ENCODE measurements around the gene SLC9A8. TPM values are rescaled to one million over a fixed set of nuclear protein-coding genes. Genes with fewer than 3 reads are reported as not detected.
A peak's percentile ranks its signal among the peaks of the same experiment; 100 is the strongest.
"Not testable (repeated sequence)": the region's sequence is repeated elsewhere in the genome, so short reads cannot be mapped to it uniquely, and the experiment has no call there.

SLC9A8 gene
- polyA plus RNA-seq, 4 donors: 3.5 to 11.8 (median 6.1) TPM

DNA sequence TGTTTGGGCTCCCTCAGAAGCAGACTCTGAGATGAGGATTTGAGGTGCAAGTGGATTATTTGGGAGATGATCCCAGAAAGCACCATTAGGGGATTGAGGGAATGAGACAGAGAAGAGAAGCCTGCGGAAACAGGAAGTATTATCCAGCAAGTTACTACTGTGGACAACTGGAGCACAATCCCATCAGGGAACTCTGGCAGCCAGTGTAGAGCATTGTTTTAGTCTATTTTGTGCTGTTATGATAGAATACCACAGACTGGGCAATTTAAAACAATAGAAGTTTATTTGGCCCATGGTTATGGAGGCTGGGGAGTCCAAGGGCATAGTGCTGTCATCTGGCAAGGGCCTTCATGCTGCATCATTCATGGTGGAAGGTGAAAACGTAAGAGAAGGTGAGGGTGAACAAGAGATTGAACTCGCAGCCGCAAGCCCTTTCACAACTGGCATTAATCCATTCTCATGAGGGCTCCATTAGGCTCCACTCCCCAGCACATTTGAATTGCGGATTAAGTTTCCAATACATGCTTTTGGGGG is 43.5 kb upstream of the SLC9A8 start:
- Histone ChIP-seq H3K27me3 (ENCODE audit: control insufficient read depth in 3 of 3, insufficient read depth in 3 of 3, low read length in 3 of 3) (no peaks in the 10 kb centered on the region), H3K4me3 (ENCODE audit: low read depth in 1 of 3, low read length in 3 of 3) (no peak overlapping the region), H3K9me3 (ENCODE audit: control insufficient read depth in 2 of 2, insufficient read depth in 1 of 2, low read depth in 1 of 2, low read length in 1 of 2) (no peaks in the 10 kb centered on the region), H3K4me1 (ENCODE audit: control insufficient read depth in 3 of 3, insufficient read depth in 2 of 3, low read depth in 1 of 3, low read length in 2 of 3) (peaks cover 0 to 40% (median 5%) of the 10 kb centered on the region in 3 donors), H3K27ac (ENCODE audit: low read depth in 1 of 3, low read length in 2 of 3) (peak overlapping the region in 2 of 3 donors; percentile 69 to 72), H3K36me3 (ENCODE audit: control insufficient read depth in 3 of 3, insufficient read depth in 2 of 3, low read depth in 1 of 3, low read length in 3 of 3) (no peaks in the 10 kb centered on the region)
- 92 to 96% (median 93%) methylated on average over 5 of the region's 5 CpGs for WGBS, 3 donors
- no peak for FAIRE-seq
- DNase-seq: no peak

DNA sequence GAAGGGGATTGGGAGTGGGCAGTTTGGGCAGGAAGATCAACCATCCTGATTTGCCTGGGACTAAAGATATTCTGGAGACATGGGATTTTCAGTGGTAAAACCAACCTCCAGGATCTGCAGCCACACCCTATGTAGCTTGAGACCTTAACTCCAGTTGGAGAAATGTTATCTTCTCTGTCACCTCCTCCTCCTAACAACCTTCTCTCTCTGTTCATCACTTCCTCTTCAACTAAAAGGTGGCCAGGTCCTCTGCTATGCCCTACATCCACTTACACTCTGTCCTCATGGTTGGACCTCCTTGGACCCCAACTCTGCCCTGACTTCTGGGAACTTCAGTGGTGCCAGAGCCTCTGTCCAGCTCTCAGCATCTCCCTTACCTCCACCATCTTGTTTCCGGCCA is 42.0 kb upstream of the SLC9A8 start:
- H3K4me1 ChIP-seq (ENCODE audit: control insufficient read depth in 3 of 3, insufficient read depth in 2 of 3, low read depth in 1 of 3, low read length in 2 of 3): peaks cover 0 to 43% (median 5%) of the 10 kb centered on the region in 3 donors
- DNase-seq (no peak), FAIRE-seq (no peak)
- no peaks in the 10 kb centered on the region for H3K36me3 ChIP-seq (ENCODE audit: control insufficient read depth in 3 of 3, insufficient read depth in 2 of 3, low read depth in 1 of 3, low read length in 3 of 3)
- H3K27ac ChIP-seq (ENCODE audit: low read depth in 1 of 3, low read length in 2 of 3): no peak overlapping the region
- 96 to 100% (median 100%) methylated on average over 1 of the region's 1 CpG for WGBS, 3 donors
- H3K9me3 ChIP-seq (ENCODE audit: control insufficient read depth in 2 of 2, insufficient read depth in 1 of 2, low read depth in 1 of 2, low read length in 1 of 2): no peaks in the 10 kb centered on the region
- no peak overlapping the region for H3K4me3 ChIP-seq (ENCODE audit: low read depth in 1 of 3, low read length in 3 of 3)
- no peaks in the 10 kb centered on the region for H3K27me3 ChIP-seq (ENCODE audit: control insufficient read depth in 3 of 3, insufficient read depth in 3 of 3, low read length in 3 of 3)

DNA sequence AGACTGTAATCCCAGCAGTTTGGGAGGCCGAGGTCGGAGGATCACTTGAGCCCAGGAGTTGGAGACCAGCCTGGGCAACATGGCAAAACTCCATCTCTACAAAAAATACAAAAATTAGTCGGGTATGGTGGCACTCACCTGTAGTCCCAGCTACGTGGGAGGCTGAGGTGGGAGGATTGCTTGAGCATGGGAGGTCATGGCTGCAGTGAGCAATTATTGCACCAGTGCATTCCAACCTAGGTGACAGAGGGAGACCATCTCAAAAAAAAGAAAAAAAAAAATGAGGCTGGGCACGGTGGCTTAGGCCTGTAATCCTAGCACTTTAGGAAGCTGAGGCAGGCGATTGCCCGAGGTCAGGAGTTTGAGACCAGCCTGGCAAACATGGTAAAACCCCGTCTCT is 38.4 kb upstream of the SLC9A8 start:
- not testable (repeated sequence) for H3K27ac ChIP-seq (ENCODE audit: low read depth in 1 of 3, low read length in 2 of 3); DNase-seq; H3K4me3 ChIP-seq (ENCODE audit: low read depth in 1 of 3, low read length in 3 of 3); FAIRE-seq; H3K27me3 ChIP-seq (ENCODE audit: control insufficient read depth in 3 of 3, insufficient read depth in 3 of 3, low read length in 3 of 3); H3K36me3 ChIP-seq (ENCODE audit: control insufficient read depth in 3 of 3, insufficient read depth in 2 of 3, low read depth in 1 of 3, low read length in 3 of 3); H3K9me3 ChIP-seq (ENCODE audit: control insufficient read depth in 2 of 2, insufficient read depth in 1 of 2, low read depth in 1 of 2, low read length in 1 of 2)
- H3K4me1 ChIP-seq (ENCODE audit: control insufficient read depth in 3 of 3, insufficient read depth in 2 of 3, low read depth in 1 of 3, low read length in 2 of 3): peaks cover 3 to 35% (median 7%) of the 10 kb centered on the region in 3 donors
- whole genome bisulfite sequencing, 3 donors: 94 to 96% (median 95%) methylated on average over 8 of the region's 8 CpGs

DNA sequence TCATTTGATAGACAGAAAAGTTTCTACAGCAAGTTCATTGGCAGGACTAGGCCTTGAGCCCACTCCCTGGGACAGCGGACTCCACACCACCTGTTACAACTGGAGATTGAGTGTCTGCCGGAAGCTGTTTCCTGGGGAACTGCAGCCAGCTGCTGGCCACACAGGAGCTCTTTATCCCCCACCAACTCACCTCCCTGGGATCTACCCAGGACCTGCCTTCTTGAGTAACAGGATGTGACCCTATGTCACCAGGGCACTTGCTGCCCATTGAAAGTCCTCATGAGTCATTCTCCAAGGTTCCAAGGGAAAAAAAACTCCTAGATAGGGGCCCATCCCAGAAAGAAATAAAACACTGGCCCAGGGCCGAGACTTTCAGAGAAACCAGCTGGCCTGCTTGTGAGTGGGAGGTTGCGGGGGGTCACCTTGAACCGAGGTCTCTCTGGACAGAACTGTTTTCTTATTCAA is 37.4 kb upstream of the SLC9A8 start:
- no peak for FAIRE-seq
- Histone ChIP-seq H3K27me3 (ENCODE audit: control insufficient read depth in 3 of 3, insufficient read depth in 3 of 3, low read length in 3 of 3) (no peaks in the 10 kb centered on the region), H3K27ac (ENCODE audit: low read depth in 1 of 3, low read length in 2 of 3) (peak overlapping the region; percentile 61 to 77 (median 63)), H3K9me3 (ENCODE audit: control insufficient read depth in 2 of 2, insufficient read depth in 1 of 2, low read depth in 1 of 2, low read length in 1 of 2) (no peaks in the 10 kb centered on the region), H3K4me1 (ENCODE audit: control insufficient read depth in 3 of 3, insufficient read depth in 2 of 3, low read depth in 1 of 3, low read length in 2 of 3) (peaks cover 3 to 32% (median 7%) of the 10 kb centered on the region in 3 donors), H3K4me3 (ENCODE audit: low read depth in 1 of 3, low read length in 3 of 3) (no peak overlapping the region), H3K36me3 (ENCODE audit: control insufficient read depth in 3 of 3, insufficient read depth in 2 of 3, low read depth in 1 of 3, low read length in 3 of 3) (no peaks in the 10 kb centered on the region)
- 28 to 56% (median 54%) methylated on average over 5 of the region's 5 CpGs for WGBS, 3 donors
- DNase-seq: peak; percentile 72 to 96

DNA sequence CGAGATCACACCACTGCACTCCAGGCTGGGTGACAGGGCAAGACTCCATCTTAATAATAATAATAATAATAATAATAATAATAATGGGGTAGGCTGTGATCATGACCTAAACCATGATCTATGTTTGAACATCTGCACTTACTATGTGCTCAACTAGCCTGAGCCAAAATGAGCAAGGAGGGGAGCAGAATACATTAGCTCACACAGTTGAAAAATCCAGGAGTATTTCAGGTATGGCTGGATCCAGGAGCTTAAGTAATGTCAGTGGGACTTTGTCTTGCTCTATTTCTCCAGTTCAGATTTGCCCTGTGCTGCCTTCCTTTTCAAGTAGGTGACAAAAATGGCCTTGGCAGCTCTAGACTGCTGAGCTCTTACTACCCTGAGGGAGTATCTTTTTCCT is 32.7 kb upstream of the SLC9A8 start:
- Histone ChIP-seq H3K36me3 (ENCODE audit: control insufficient read depth in 3 of 3, insufficient read depth in 2 of 3, low read depth in 1 of 3, low read length in 3 of 3) (no peaks in the 10 kb centered on the region), H3K4me3 (ENCODE audit: low read depth in 1 of 3, low read length in 3 of 3) (no peak overlapping the region), H3K9me3 (ENCODE audit: control insufficient read depth in 2 of 2, insufficient read depth in 1 of 2, low read depth in 1 of 2, low read length in 1 of 2) (no peaks in the 10 kb centered on the region), H3K27me3 (ENCODE audit: control insufficient read depth in 3 of 3, insufficient read depth in 3 of 3, low read length in 3 of 3) (no peaks in the 10 kb centered on the region), H3K4me1 (ENCODE audit: control insufficient read depth in 3 of 3, insufficient read depth in 2 of 3, low read depth in 1 of 3, low read length in 2 of 3) (peaks cover 2 to 11% (median 3%) of the 10 kb centered on the region in 3 donors), H3K27ac (ENCODE audit: low read depth in 1 of 3, low read length in 2 of 3) (no peak overlapping the region)
- WGBS, 3 donors: 90 to 100% (median 96%) methylated on average over 1 of the region's 1 CpG
- no peak for FAIRE-seq
- no peak for DNase-seq

DNA sequence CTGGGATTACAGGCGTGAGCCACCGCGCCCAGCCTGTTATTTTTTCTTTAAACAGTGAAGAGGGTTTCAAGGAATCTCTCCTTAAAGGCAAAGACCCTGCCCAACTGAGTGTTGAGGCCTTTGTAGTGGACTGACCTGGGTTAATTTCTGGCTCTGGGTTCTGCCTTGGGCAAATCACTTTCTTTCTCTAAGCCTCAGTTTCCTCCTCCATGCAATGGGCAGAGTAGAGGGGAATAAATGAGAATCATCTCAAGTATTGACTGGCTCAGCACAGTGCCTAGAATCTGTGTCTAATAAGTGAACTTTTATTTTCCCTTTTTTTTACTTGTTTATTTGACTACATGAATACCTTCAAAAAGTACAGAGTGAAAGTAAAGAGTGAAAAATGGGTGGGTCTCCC is 31.0 kb upstream of the SLC9A8 start:
- WGBS, 3 donors: 91 to 93% (median 92%) methylated on average over 3 of the region's 3 CpGs
- no peaks in the 10 kb centered on the region for H3K27me3 ChIP-seq (ENCODE audit: control insufficient read depth in 3 of 3, insufficient read depth in 3 of 3, low read length in 3 of 3)
- no peak overlapping the region for H3K27ac ChIP-seq (ENCODE audit: low read depth in 1 of 3, low read length in 2 of 3)
- H3K36me3 ChIP-seq (ENCODE audit: control insufficient read depth in 3 of 3, insufficient read depth in 2 of 3, low read depth in 1 of 3, low read length in 3 of 3): no peaks in the 10 kb centered on the region
- no peak for FAIRE-seq
- DNase-seq: no peak
- no peaks in the 10 kb centered on the region for H3K9me3 ChIP-seq (ENCODE audit: control insufficient read depth in 2 of 2, insufficient read depth in 1 of 2, low read depth in 1 of 2, low read length in 1 of 2)
- H3K4me3 ChIP-seq (ENCODE audit: low read depth in 1 of 3, low read length in 3 of 3): no peak overlapping the region
- no peaks in the 10 kb centered on the region for H3K4me1 ChIP-seq (ENCODE audit: control insufficient read depth in 3 of 3, insufficient read depth in 2 of 3, low read depth in 1 of 3, low read length in 2 of 3)

DNA sequence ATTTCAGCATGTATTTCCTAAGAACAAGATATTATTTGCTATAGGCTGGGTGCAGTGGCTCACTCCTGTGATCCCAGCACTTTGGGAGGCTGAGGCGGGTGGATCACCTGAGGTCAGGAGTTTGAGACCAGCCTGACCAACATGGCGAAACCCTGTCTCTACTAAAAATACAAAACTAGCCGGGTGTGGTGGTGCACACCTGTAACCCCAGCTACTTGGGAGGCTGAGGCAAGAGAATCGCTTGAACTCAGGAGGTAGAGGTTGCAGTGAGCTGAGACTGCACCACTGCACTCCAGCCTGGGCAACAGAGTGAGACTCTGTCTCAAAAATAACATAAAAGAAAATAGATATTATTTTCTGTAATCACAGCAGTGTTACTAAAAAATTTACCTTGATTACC is 30.2 kb upstream of the SLC9A8 start:
- H3K9me3 ChIP-seq (ENCODE audit: control insufficient read depth in 2 of 2, insufficient read depth in 1 of 2, low read depth in 1 of 2, low read length in 1 of 2); H3K36me3 ChIP-seq (ENCODE audit: control insufficient read depth in 3 of 3, insufficient read depth in 2 of 3, low read depth in 1 of 3, low read length in 3 of 3); DNase-seq; H3K27ac ChIP-seq (ENCODE audit: low read depth in 1 of 3, low read length in 2 of 3); H3K4me1 ChIP-seq (ENCODE audit: control insufficient read depth in 3 of 3, insufficient read depth in 2 of 3, low read depth in 1 of 3, low read length in 2 of 3); H3K4me3 ChIP-seq (ENCODE audit: low read depth in 1 of 3, low read length in 3 of 3); H3K27me3 ChIP-seq (ENCODE audit: control insufficient read depth in 3 of 3, insufficient read depth in 3 of 3, low read length in 3 of 3); FAIRE-seq: not testable (repeated sequence)
- 92 to 95% (median 94%) methylated on average over 3 to 4 of the region's 4 CpGs for WGBS, 3 donors

DNA sequence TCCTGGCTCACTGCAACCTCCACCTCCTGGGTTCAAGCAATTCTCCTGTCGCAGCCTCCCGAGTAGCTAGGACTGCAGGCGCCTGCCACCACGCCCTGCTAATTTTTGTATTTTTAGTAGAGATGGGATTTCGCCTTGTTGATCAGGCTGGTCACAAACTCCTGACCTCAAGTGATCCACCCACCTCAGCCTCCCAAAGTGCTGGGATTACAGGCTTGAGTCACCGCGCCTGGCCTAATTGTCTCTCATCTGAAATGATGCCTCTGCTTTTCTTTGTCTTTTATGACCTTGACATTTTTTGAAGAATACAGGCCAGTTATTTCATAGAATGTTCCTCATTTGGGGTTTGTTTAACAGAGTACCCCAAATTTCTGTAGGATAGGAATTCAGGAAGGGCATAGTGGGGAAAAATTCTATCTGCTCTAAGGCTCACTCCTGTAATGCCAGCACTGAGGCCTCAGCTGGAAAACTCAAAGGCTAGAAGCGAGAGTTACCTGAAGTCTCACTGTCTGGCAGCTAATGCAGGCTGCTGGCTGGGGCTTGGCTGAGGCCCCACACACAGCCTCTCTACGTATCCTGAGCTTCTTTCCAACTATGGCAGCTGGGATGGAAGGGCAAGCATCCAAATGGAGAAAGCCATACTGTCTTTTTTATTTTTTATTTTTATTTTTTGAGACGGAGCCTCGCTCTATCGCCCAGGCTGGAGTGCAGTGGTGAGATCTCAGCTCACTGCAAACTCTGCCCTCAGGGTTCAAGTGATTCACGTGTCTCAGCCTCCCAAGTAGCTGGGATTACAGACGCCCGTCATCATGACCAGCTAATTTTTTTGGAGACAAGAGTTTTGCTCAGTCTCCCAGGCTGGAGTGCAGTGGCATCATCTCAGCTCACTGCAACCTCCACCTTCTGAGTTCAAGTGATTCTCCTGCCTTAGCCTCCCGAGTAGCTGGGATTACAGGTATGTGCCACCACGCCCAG is 29.3 kb upstream of the SLC9A8 start:
- DNase-seq; H3K27ac ChIP-seq (ENCODE audit: low read depth in 1 of 3, low read length in 2 of 3); H3K36me3 ChIP-seq (ENCODE audit: control insufficient read depth in 3 of 3, insufficient read depth in 2 of 3, low read depth in 1 of 3, low read length in 3 of 3); FAIRE-seq; H3K27me3 ChIP-seq (ENCODE audit: control insufficient read depth in 3 of 3, insufficient read depth in 3 of 3, low read length in 3 of 3); H3K4me3 ChIP-seq (ENCODE audit: low read depth in 1 of 3, low read length in 3 of 3); H3K9me3 ChIP-seq (ENCODE audit: control insufficient read depth in 2 of 2, insufficient read depth in 1 of 2, low read depth in 1 of 2, low read length in 1 of 2); H3K4me1 ChIP-seq (ENCODE audit: control insufficient read depth in 3 of 3, insufficient read depth in 2 of 3, low read depth in 1 of 3, low read length in 2 of 3): not testable (repeated sequence)
- WGBS, 3 donors: 84 to 94% (median 94%) methylated on average over 17 of the region's 17 CpGs
